Right lobe of liver (tissue), 6 donors: Measurements from ENCODE around the gene CXCL13. TPM values are rescaled to one million over a fixed set of nuclear protein-coding genes. Genes with fewer than 3 reads are reported as not detected.
"Not testable (repeated sequence)": the region's sequence is repeated elsewhere in the genome, so short reads cannot be mapped to it uniquely, and the experiment has no call there.

Experiments
- ATAC-seq, 4 donors: fragments of 200-7000 bp; cut with Tn5 transposase; one replicate each; pipeline ENCODE4 v1.9.1; 2020; ENCODE audit warnings: mild to moderate bottlenecking in 4 of 4, moderate library complexity in 4 of 4
- DNase-seq, 3 donors: peaks; one replicate each; pipeline ENCODE4 v3.0.0-alpha.2; 2020
- H3K27ac ChIP-seq, 3 donors: fragments of 200-600 bp; one replicate each; pipeline ENCODE4 v1.8.0; 2022
- H3K27me3 ChIP-seq, 2 donors: fragments of 200-600 bp; one replicate each; pipeline ENCODE4 v1.8.0; 2022
- H3K36me3 ChIP-seq, 4 donors: fragments of 200-600 bp; sonication (generic) in 1 of 4; one replicate each; pipeline versions ENCODE4 v1.5.1 to v1.8.0; 2017 to 2022; ENCODE audit warnings: control low read depth in 1 of 4
- H3K4me1 ChIP-seq, 4 donors: fragments of 200-600 bp; sonication (generic) in 1 of 4; one replicate each; pipeline versions ENCODE4 v1.5.1 to v1.8.0; 2017 to 2022; ENCODE audit warnings: control low read depth in 1 of 4
- H3K4me3 ChIP-seq, 3 donors: fragments of 200-600 bp; one replicate each; pipeline ENCODE4 v1.8.0; 2022
- H3K9me3 ChIP-seq, 4 donors: fragments of 200-600 bp; sonication (generic) in 1 of 4; one replicate each; pipeline versions ENCODE4 v1.5.1 to v1.8.0; 2017 to 2022; ENCODE audit warnings: control low read depth in 1 of 4
- POLR2A ChIP-seq: fragments of 450-650 bp; IDR thresholded peaks from one replicate; pipeline ENCODE4 v1.6.1; 2017; ENCODE audit warnings: antibody characterized with exemption, mild to moderate bottlenecking
- WGBS: methylation state at CpG from one replicate; pipeline ENCODE4 v1.1.6; 2018; ENCODE audit warnings: low coverage, low lambda C conversion rate; ENCODE audit not compliant: insufficient coverage; ENCODE audit errors: missing lambda C conversion rate; 5-methylcytosine and 5-hydroxymethylcytosine counted together
- intact Hi-C, 2 donors: fragments of 100-400 bp; cut with DNase I; formaldehyde crosslinking; loops; one replicate each; pipeline versions ENCODE4 v1.11.2 to v1.14.1; 2022
- total RNA-seq, 6 experiments: library from RNA; depleted of rRNA in 2 of 6; stranded (reverse); fragments of >200 nt in 2 of 6; fragmentation: NEBNext Ultra II Directional in 3 of 6; extraction: Animal tissue kit (Norgen Biotek cat#: 25700) in 3 of 6; gene quantifications; one replicate each; pipeline versions ENCODE4 v1.1.0 to v1.2.4, GENCODE V29; 2016 to 2023
- TF ChIP-seq, protein P1 (sequence below), 4 donors: fragments of 200-600 bp in 3 of 4; fragments of 450-650 bp in 1 of 4; IDR thresholded peaks; one replicate each; pipeline versions ENCODE4 v1.5.1 to v1.8.0; 2016 to 2022; ENCODE audit warnings: antibody characterized with exemption in 4 of 4, mild to moderate bottlenecking in 2 of 4
- donor health status: DM: no; HTN: yes; CAD: no.
- donor health status: DM: no; HTN: no; CAD: no.
- donor health status: DM: no; HTN: no; CAD: no.
- donor health status: DM: no; HTN: yes; CAD: no.
- donor health status: DM: no; HTN: yes; CAD: no.

The CXCL13 gene
- total RNA-seq, 6 experiments from 2014 or later: 0.18 to 128 (median 62.8) TPM; not detected in 1

- no peak for DNase-seq
- ATAC-seq: no peak
- no peak for TF ChIP-seq POLR2A
- TF ChIP-seq, protein P1, sequence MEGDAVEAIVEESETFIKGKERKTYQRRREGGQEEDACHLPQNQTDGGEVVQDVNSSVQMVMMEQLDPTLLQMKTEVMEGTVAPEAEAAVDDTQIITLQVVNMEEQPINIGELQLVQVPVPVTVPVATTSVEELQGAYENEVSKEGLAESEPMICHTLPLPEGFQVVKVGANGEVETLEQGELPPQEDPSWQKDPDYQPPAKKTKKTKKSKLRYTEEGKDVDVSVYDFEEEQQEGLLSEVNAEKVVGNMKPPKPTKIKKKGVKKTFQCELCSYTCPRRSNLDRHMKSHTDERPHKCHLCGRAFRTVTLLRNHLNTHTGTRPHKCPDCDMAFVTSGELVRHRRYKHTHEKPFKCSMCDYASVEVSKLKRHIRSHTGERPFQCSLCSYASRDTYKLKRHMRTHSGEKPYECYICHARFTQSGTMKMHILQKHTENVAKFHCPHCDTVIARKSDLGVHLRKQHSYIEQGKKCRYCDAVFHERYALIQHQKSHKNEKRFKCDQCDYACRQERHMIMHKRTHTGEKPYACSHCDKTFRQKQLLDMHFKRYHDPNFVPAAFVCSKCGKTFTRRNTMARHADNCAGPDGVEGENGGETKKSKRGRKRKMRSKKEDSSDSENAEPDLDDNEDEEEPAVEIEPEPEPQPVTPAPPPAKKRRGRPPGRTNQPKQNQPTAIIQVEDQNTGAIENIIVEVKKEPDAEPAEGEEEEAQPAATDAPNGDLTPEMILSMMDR (IDR thresholded peaks at IDR 0.05): no peak
Observed at GRCh38 chr4:77567549-77567948, 38.1 kb upstream of the CXCL13 start.

GRCh38 chr4:77570508-77571214, 35.0 kb upstream of the CXCL13 start:
- H3K36me3 ChIP-seq, intact Hi-C loops, ATAC-seq, DNase-seq, H3K9me3 ChIP-seq, H3K27me3 ChIP-seq, H3K27ac ChIP-seq, H3K4me3 ChIP-seq: not testable (repeated sequence)
- no CpG with 5 or more reads among the region's 32 CpGs for WGBS
- H3K4me1 ChIP-seq: peaks cover 0 to 27% (median 7%) of the 10 kb centered on the region in 4 donors

More at GRCh38 chr4:77567549-77567948, 38.1 kb upstream of the CXCL13 start:
- peaks cover 0 to 48% (median 20%) of the 10 kb centered on the region in 4 donors for H3K4me1 ChIP-seq
- no peaks in the 10 kb centered on the region for H3K9me3 ChIP-seq
- no peaks in the 10 kb centered on the region for H3K36me3 ChIP-seq
- intact Hi-C loops: no loop called here
- peak overlapping the region in 1 of 3 donors; percentile 26 for H3K27ac ChIP-seq
- no peaks in the 10 kb centered on the region for H3K27me3 ChIP-seq
- no peak overlapping the region for H3K4me3 ChIP-seq

DNA sequence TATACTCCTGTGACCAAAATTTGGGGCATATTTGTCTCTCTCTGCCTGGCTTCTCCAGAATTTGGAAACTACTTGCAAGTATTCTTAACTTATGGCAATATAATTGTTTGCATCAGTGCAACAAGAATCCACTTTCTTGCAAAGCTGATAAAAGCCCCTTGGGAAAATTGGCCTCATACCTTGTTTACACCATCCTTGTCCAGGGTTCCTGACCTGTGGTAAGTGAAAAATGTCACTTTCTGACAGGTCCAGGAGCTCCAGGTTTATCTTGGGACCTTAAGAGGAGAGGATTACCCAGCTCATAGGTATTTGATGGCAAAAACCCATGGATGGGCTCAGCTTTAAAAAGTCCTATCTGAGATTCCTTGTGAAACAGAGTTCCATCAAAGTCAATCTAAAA, 29.3 kb upstream of the CXCL13 start:
- H3K27me3 ChIP-seq: no peaks in the 10 kb centered on the region
- H3K4me1 ChIP-seq: peaks cover 0 to 20% (median 2%) of the 10 kb centered on the region in 4 donors
- no peak overlapping the region for H3K27ac ChIP-seq
- intact Hi-C loops: no loop called here
- DNase-seq (no peak), ATAC-seq (no peak)
- no peak overlapping the region for H3K4me3 ChIP-seq
- H3K36me3 ChIP-seq: no peaks in the 10 kb centered on the region
- H3K9me3 ChIP-seq: no peaks in the 10 kb centered on the region
- TF ChIP-seq POLR2A: no peak
- TF ChIP-seq, protein P1 (IDR thresholded peaks at IDR 0.05): no peak

- H3K36me3 ChIP-seq: no peaks in the 10 kb centered on the region
- H3K27ac ChIP-seq: no peak overlapping the region
- ATAC-seq (no peak), DNase-seq (no peak)
- intact Hi-C loops: no loop called here
- peaks cover 0 to 20% (median 2%) of the 10 kb centered on the region in 4 donors for H3K4me1 ChIP-seq
- no peaks in the 10 kb centered on the region for H3K27me3 ChIP-seq
- no peak for TF ChIP-seq POLR2A
- TF ChIP-seq, protein P1 (IDR thresholded peaks at IDR 0.05): no peak
- WGBS: 56% methylated on average over 2 of the region's 2 CpGs
- H3K4me3 ChIP-seq: no peak overlapping the region
- no peaks in the 10 kb centered on the region for H3K9me3 ChIP-seq
Observed at GRCh38 chr4:77578145-77578544, 27.5 kb upstream of the CXCL13 start.

DNA sequence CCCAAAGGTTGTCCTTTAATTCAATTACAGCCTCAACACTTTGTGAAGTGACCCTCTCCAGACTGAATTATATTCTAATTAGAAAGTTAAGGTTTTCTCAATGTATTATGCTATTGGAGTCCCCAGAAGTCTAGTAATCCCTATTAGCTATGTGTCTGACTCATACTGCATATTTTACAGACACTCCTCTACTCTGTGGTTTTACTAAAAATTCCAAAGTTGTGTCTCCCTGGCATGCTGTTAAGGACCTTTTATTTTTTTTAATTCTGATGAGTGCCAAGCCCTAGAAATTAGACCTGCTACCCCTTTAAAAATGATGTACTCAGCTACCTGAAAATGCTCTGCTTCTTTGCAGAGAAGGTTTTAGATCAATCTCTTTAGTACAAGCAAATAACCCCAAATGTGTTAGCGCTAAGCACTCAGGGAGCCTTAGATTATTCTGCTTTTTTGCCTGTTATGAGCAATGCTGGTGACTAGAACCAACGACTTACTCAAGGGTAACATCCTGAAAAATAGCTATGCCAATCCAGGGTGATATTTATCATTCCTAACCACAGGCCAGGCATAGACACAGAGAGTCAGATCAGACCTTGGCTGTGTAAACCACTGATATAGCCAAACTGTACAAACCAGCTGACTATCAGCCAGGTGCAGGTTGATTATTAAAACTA, 26.1 kb upstream of the CXCL13 start:
- TF ChIP-seq POLR2A: no peak
- Histone ChIP-seq H3K4me3 (no peak overlapping the region), H3K4me1 (peaks cover 0 to 16% (median 2%) of the 10 kb centered on the region in 4 donors), H3K36me3 (no peaks in the 10 kb centered on the region), H3K27me3 (no peaks in the 10 kb centered on the region), H3K9me3 (no peaks in the 10 kb centered on the region), H3K27ac (no peak overlapping the region)
- 54% methylated on average over 2 of the region's 2 CpGs for WGBS
- ATAC-seq (peak; percentile 41 to 83 (median 73)), DNase-seq (no peak)
- intact Hi-C loops: no loop called here
